GM13976 (cell line): ENCODE results near the gene TRIM67.

ENCODE experiments used
- DNase-seq: peaks from one replicate; pipeline ENCODE4 v3.0.0; 2012; ENCODE audit warnings: low spot score
- CTCF ChIP-seq: IDR thresholded peaks from 2 replicates; pipeline ENCODE4 v1.5.1; 2012; ENCODE audit warnings: borderline replicate concordance, mild to moderate bottlenecking; ENCODE audit not compliant: insufficient read depth; ENCODE audit errors: extremely low read depth, missing control alignments, control extremely low read depth
- in situ Hi-C: fragments of 300-500 bp; cut with MboI; formaldehyde crosslinking; loops from one replicate; pipeline ENCODE4 v1.12.0; 2022; ENCODE audit warnings: low sequenced_read_pairs, mixed read lengths, inconsistent platforms; ENCODE audit not compliant: unreplicated experiment

TRIM67 gene

GRCh38 chr1:231182317-231182716 lies 20.5 kb downstream of the TRIM67 start:
- DNase-seq = peak; percentile 1
- in situ Hi-C loops = no loop called here

GRCh38 chr1:231183639-231184590 lies 22.1 kb downstream of the TRIM67 start:
- no peak for DNase-seq
- in situ Hi-C loops = no loop called here

More at GRCh38 chr1:231182317-231182716, 20.5 kb downstream of the TRIM67 start:
- no peak for TF ChIP-seq CTCF

GRCh38 chr1:231184891-231185290 lies 23.0 kb downstream of the TRIM67 start:
- TF ChIP-seq CTCF = no peak
- in situ Hi-C loops = no loop called here
- no peak for DNase-seq

More at GRCh38 chr1:231183639-231184590, 22.1 kb downstream of the TRIM67 start:
- no peak for TF ChIP-seq CTCF

GRCh38 chr1:231185391-231185790 lies 23.5 kb downstream of the TRIM67 start:
- DNase-seq = no peak
- no peak for TF ChIP-seq CTCF
- in situ Hi-C loops = no loop called here

GRCh38 chr1:231186356-231187115 lies 24.7 kb downstream of the TRIM67 start:
- in situ Hi-C loops = no loop called here
- no peak for TF ChIP-seq CTCF
- DNase-seq = no peak

- in situ Hi-C loops = no loop called here
- no peak for TF ChIP-seq CTCF
- no peak for DNase-seq
Measured at GRCh38 chr1:231187571-231187970, 25.7 kb downstream of the TRIM67 start.
